Neural progenitor cell (in vitro differentiated cells): ENCODE results near the gene PGBD4. TPM values are rescaled to one million over a fixed set of nuclear protein-coding genes. Genes with fewer than 3 reads are reported as not detected.

ENCODE experiments used
- DNase-seq: peaks from one replicate; pipeline ENCODE4 v3.0.0-alpha.2; 2016; ENCODE audit warnings: low spot score
- H2AFZ ChIP-seq: fragments of 200-600 bp; sonication (generic); replicated peaks from 2 replicates; pipeline ENCODE4 v1.6.1; 2016; ENCODE audit warnings: antibody characterized with exemption
- H3F3A ChIP-seq: fragments of 200-600 bp; sonication (generic); 2 replicates; pipeline ENCODE4 v1.6.1; 2016; ENCODE audit warnings: antibody characterized with exemption, low read depth
- H3K27ac ChIP-seq: fragments of 200-600 bp; sonication (generic); 2 replicates; pipeline ENCODE4 v1.5.1; 2016; ENCODE audit warnings: mild to moderate bottlenecking
- H3K27me3 ChIP-seq: fragments of 200-600 bp; sonication (generic); 2 replicates; pipeline ENCODE4 v1.6.1; 2016; ENCODE audit warnings: mild to moderate bottlenecking, moderate library complexity
- H3K36me3 ChIP-seq: fragments of 200-600 bp; sonication (generic); 2 replicates; pipeline ENCODE4 v1.5.1; 2016
- H3K4me1 ChIP-seq: fragments of 200-600 bp; sonication (generic); 2 replicates; pipeline ENCODE4 v1.6.1; 2016; ENCODE audit warnings: mixed run types
- H3K4me2 ChIP-seq: fragments of 200-600 bp; sonication (generic); 2 replicates; pipeline ENCODE4 v1.6.1; 2016
- H3K4me3 ChIP-seq: fragments of 200-600 bp; sonication (generic); 2 replicates; pipeline ENCODE4 v1.5.1; 2016
- H3K79me2 ChIP-seq: fragments of 200-600 bp; sonication (generic); 2 replicates; pipeline ENCODE4 v1.6.1; 2016; ENCODE audit warnings: low read depth
- H3K9ac ChIP-seq: fragments of 200-600 bp; sonication (generic); 2 replicates; pipeline ENCODE4 v1.6.1; 2016
- H3K9me3 ChIP-seq: fragments of 200-600 bp; sonication (generic); 2 replicates; pipeline ENCODE4 v1.5.1; 2016; ENCODE audit warnings: low read depth
- H4K20me1 ChIP-seq: fragments of 200-600 bp; sonication (generic); 2 replicates; pipeline ENCODE4 v1.6.1; 2016; ENCODE audit warnings: low read depth
- H3K27ac Mint-ChIP-seq: 3 replicates; pipeline ENCODE4 v1.8.0; 2021; ENCODE audit warnings: mixed read lengths
- H3K27me3 Mint-ChIP-seq: 2 replicates; pipeline ENCODE4 v1.8.0; 2022; ENCODE audit warnings: low read depth, mild to moderate bottlenecking, inconsistent platforms, moderate library complexity, mixed read lengths; ENCODE audit not compliant: insufficient read depth
- H3K36me3 Mint-ChIP-seq: 3 replicates; pipeline ENCODE4 v1.8.0; 2021; ENCODE audit warnings: mixed read lengths
- H3K4me1 Mint-ChIP-seq: 3 replicates; pipeline ENCODE4 v1.8.0; 2021; ENCODE audit warnings: mixed read lengths
- H3K4me3 Mint-ChIP-seq: 3 replicates; pipeline ENCODE4 v1.8.0; 2021; ENCODE audit warnings: mild to moderate bottlenecking, moderate library complexity, mixed read lengths
- H3K9me3 Mint-ChIP-seq: 3 replicates; pipeline ENCODE4 v1.8.0; 2020; ENCODE audit warnings: mixed read lengths
- EZH2 ChIP-seq: fragments of 200-600 bp; sonication (generic); IDR thresholded peaks from 2 replicates; pipeline ENCODE4 v1.6.1; 2017; ENCODE audit warnings: antibody characterized with exemption, mild to moderate bottlenecking, moderate library complexity
- EZH2phosphoT487 ChIP-seq: fragments of 200-600 bp; sonication (generic); IDR thresholded peaks from 2 replicates; pipeline ENCODE4 v1.6.1; 2017; ENCODE audit warnings: antibody characterized with exemption
- total RNA-seq: library from RNA; depleted of rRNA; stranded (reverse); fragments of >200 nt; gene quantifications from 2 replicates; pipeline ENCODE4 v1.2.3, GENCODE V29; 2015; ENCODE audit warnings: low replicate concordance
- TF ChIP-seq, protein P1 (sequence below): fragments of 200-600 bp; sonication (generic); IDR thresholded peaks from 2 replicates; pipeline ENCODE4 v1.5.1; 2017; ENCODE audit warnings: antibody characterized with exemption, mild to moderate bottlenecking

Gene PGBD4
- total RNA-seq, 1 donor from 2014 or later: 1.7 TPM

- Histone ChIP-seq H3K27me3 (no peaks in the 10 kb centered on the region), H3K4me2 (no peak overlapping the region), H3K4me1 (no peaks in the 10 kb centered on the region), H3K9ac (no peak overlapping the region), H3K9me3 (no peaks in the 10 kb centered on the region), H3K36me3 (no peaks in the 10 kb centered on the region), H4K20me1 (no peaks in the 10 kb centered on the region), H3F3A (no peaks in the 10 kb centered on the region), H3K79me2 (no peaks in the 10 kb centered on the region), H3K4me3 (no peak overlapping the region), H3K27ac (no peak overlapping the region), H2AFZ (no peak overlapping the region)
- H3K27ac Mint-ChIP-seq: no peak overlapping the region
- TF ChIP-seq EZH2phosphoT487: no peak
- no peak for TF ChIP-seq EZH2
- TF ChIP-seq, protein P1, sequence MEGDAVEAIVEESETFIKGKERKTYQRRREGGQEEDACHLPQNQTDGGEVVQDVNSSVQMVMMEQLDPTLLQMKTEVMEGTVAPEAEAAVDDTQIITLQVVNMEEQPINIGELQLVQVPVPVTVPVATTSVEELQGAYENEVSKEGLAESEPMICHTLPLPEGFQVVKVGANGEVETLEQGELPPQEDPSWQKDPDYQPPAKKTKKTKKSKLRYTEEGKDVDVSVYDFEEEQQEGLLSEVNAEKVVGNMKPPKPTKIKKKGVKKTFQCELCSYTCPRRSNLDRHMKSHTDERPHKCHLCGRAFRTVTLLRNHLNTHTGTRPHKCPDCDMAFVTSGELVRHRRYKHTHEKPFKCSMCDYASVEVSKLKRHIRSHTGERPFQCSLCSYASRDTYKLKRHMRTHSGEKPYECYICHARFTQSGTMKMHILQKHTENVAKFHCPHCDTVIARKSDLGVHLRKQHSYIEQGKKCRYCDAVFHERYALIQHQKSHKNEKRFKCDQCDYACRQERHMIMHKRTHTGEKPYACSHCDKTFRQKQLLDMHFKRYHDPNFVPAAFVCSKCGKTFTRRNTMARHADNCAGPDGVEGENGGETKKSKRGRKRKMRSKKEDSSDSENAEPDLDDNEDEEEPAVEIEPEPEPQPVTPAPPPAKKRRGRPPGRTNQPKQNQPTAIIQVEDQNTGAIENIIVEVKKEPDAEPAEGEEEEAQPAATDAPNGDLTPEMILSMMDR: no peak
- H3K4me1 Mint-ChIP-seq: no peaks in the 10 kb centered on the region
- DNase-seq: no peak
- H3K27me3 Mint-ChIP-seq: peaks cover 5% of the 10 kb centered on the region
- no peaks in the 10 kb centered on the region for H3K36me3 Mint-ChIP-seq
- H3K4me3 Mint-ChIP-seq: no peak overlapping the region
- no peaks in the 10 kb centered on the region for H3K9me3 Mint-ChIP-seq
Observed at GRCh38 chr15:34122771-34123183, 20.9 kb downstream of the PGBD4 start.

GRCh38 chr15:34124651-34125050 lies 22.8 kb downstream of the PGBD4 start:
- no peaks in the 10 kb centered on the region for H3F3A ChIP-seq
- H3K4me1 ChIP-seq: no peaks in the 10 kb centered on the region
- no peaks in the 10 kb centered on the region for H4K20me1 ChIP-seq
- Mint-ChIP-seq H3K27ac (no peak overlapping the region), H3K9me3 (no peaks in the 10 kb centered on the region), H3K27me3 (peaks cover 4% of the 10 kb centered on the region), H3K36me3 (no peaks in the 10 kb centered on the region), H3K4me1 (no peaks in the 10 kb centered on the region), H3K4me3 (no peak overlapping the region)
- H3K9me3 ChIP-seq: no peaks in the 10 kb centered on the region
- H3K4me2 ChIP-seq: no peak overlapping the region
- H3K27ac ChIP-seq: no peak overlapping the region
- H3K27me3 ChIP-seq: no peaks in the 10 kb centered on the region
- H3K79me2 ChIP-seq: no peaks in the 10 kb centered on the region
- H2AFZ ChIP-seq: no peak overlapping the region
- TF ChIP-seq EZH2 (no peak), EZH2phosphoT487 (no peak)
- TF ChIP-seq, protein P1: no peak
- DNase-seq: no peak
- no peaks in the 10 kb centered on the region for H3K36me3 ChIP-seq
- H3K4me3 ChIP-seq: no peak overlapping the region
- H3K9ac ChIP-seq: no peak overlapping the region

DNA sequence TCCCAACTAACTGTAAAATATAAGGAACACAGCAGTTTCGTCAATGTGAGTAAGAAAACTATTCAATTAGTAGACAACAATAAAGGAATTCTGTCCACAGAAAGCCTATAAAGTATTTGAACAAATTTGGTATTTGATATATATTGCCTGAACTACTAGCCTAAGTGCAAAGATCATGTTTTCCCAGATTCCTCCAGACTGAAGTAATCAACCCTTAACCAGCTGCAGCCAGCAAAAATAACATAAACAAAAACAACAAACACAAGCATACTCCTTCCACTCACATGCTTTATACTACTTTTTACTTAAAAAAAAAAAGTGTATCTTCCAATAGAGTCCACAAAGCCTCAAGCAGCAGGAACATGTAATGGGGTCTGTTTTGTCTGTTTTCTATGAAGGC lies 24.1 kb downstream of the PGBD4 start:
- Histone ChIP-seq H3K27me3 (no peaks in the 10 kb centered on the region), H3K27ac (no peak overlapping the region), H3K4me1 (no peaks in the 10 kb centered on the region), H4K20me1 (no peaks in the 10 kb centered on the region), H3K9me3 (no peaks in the 10 kb centered on the region), H3K4me3 (no peak overlapping the region), H2AFZ (no peak overlapping the region), H3F3A (no peaks in the 10 kb centered on the region), H3K9ac (no peak overlapping the region), H3K4me2 (no peak overlapping the region), H3K36me3 (no peaks in the 10 kb centered on the region), H3K79me2 (no peaks in the 10 kb centered on the region)
- peaks cover 2% of the 10 kb centered on the region for H3K27me3 Mint-ChIP-seq
- no peaks in the 10 kb centered on the region for H3K36me3 Mint-ChIP-seq
- H3K27ac Mint-ChIP-seq: no peak overlapping the region
- no peaks in the 10 kb centered on the region for H3K9me3 Mint-ChIP-seq
- no peaks in the 10 kb centered on the region for H3K4me1 Mint-ChIP-seq
- no peak overlapping the region for H3K4me3 Mint-ChIP-seq
- DNase-seq: no peak
- no peak for TF ChIP-seq EZH2
- TF ChIP-seq, protein P1: no peak
- no peak for TF ChIP-seq EZH2phosphoT487
